ENCODE measurements around the gene SPINK8. TPM values are rescaled to one million over a fixed set of nuclear protein-coding genes. Genes with fewer than 3 reads are reported as not detected.

The SPINK8 gene
- total RNA-seq, 2 experiments from 2014 or later = not detected

- no peaks in the 10 kb centered on the region for H3K4me1 Mint-ChIP-seq (ENCODE audit: low read depth)
These were observed 23.0 kb upstream of the SPINK8 start for GRCh38 chr3:48356419-48356818.

DNA sequence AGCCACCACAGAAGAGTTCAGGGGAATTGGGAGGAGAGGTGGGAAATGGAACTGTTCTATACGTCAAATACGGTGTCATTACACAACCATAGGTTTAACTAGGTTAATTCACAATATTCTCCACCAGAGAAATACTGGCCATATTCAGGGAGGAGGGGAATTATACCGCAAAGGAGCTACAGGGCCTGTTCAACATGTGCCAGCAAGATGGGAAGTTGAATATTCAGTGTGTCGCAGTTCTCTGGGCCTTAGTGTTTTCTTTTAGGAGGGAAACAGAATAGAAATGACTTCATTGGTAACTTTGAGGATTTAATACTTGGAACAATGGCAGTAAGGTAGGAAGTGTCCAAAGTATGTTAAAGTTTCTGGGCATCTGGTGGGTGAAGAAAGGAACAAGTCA lies 20.5 kb upstream of the SPINK8 start:
- Histone ChIP-seq H3K27me3 (ENCODE audit: control insufficient read depth in 1 of 2, insufficient read depth in 2 of 2, low read length in 2 of 2) (peaks cover 6 to 8% of the 10 kb centered on the region in 2 experiments), H3K27ac (ENCODE audit: low read depth in 1 of 2, low read length in 2 of 2) (no peak overlapping the region), H3K36me3 (ENCODE audit: insufficient read depth, low read length) (no peaks in the 10 kb centered on the region), H3K4me1 (ENCODE audit: insufficient read depth, low read length) (no peaks in the 10 kb centered on the region), H3K4me3 (ENCODE audit: low read length) (no peak overlapping the region), H3K9me3 (ENCODE audit: control insufficient read depth in 1 of 2, insufficient read depth in 1 of 2, low read length in 2 of 2) (peaks cover 0 to 10% of the 10 kb centered on the region in 2 experiments)
- ChIA-PET POLR2A (no interaction called here), CTCF (no interaction called here)
- Mint-ChIP-seq H3K27me3 (peaks cover 36% of the 10 kb centered on the region), H3K27ac (no peak overlapping the region), H3K4me1 (ENCODE audit: low read depth) (no peaks in the 10 kb centered on the region), H3K9me3 (no peaks in the 10 kb centered on the region), H3K4me3 (no peak overlapping the region), H3K36me3 (ENCODE audit: low read depth) (no peaks in the 10 kb centered on the region)
- ATAC-seq (ENCODE audit: poor library complexity) (no peak), DNase-seq (no peak)
- TF ChIP-seq, protein P1, sequence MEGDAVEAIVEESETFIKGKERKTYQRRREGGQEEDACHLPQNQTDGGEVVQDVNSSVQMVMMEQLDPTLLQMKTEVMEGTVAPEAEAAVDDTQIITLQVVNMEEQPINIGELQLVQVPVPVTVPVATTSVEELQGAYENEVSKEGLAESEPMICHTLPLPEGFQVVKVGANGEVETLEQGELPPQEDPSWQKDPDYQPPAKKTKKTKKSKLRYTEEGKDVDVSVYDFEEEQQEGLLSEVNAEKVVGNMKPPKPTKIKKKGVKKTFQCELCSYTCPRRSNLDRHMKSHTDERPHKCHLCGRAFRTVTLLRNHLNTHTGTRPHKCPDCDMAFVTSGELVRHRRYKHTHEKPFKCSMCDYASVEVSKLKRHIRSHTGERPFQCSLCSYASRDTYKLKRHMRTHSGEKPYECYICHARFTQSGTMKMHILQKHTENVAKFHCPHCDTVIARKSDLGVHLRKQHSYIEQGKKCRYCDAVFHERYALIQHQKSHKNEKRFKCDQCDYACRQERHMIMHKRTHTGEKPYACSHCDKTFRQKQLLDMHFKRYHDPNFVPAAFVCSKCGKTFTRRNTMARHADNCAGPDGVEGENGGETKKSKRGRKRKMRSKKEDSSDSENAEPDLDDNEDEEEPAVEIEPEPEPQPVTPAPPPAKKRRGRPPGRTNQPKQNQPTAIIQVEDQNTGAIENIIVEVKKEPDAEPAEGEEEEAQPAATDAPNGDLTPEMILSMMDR (IDR thresholded peaks at IDR 0.05) = no peak
- intact Hi-C loops (cut with DNase I, micrococcal nuclease) = no loop called here

More at GRCh38 chr3:48356419-48356818, 23.0 kb upstream of the SPINK8 start:
- POLR2A ChIA-PET = no interaction called here
- Histone ChIP-seq H3K27ac (ENCODE audit: low read depth in 1 of 2, low read length in 2 of 2) (no peak overlapping the region), H3K4me3 (ENCODE audit: low read length) (no peak overlapping the region), H3K9me3 (ENCODE audit: control insufficient read depth in 1 of 2, insufficient read depth in 1 of 2, low read length in 2 of 2) (peaks cover 0 to 10% of the 10 kb centered on the region in 2 experiments), H3K27me3 (ENCODE audit: control insufficient read depth in 1 of 2, insufficient read depth in 2 of 2, low read length in 2 of 2) (peaks cover 6 to 8% of the 10 kb centered on the region in 2 experiments), H3K36me3 (ENCODE audit: insufficient read depth, low read length) (no peaks in the 10 kb centered on the region), H3K4me1 (ENCODE audit: insufficient read depth, low read length) (no peaks in the 10 kb centered on the region)
- ATAC-seq (ENCODE audit: poor library complexity) (no peak), DNase-seq (no peak)
- peaks cover 45% of the 10 kb centered on the region for H3K27me3 Mint-ChIP-seq
- peaks cover 7% of the 10 kb centered on the region for H3K9me3 Mint-ChIP-seq
- H3K27ac Mint-ChIP-seq = no peak overlapping the region
- CTCF ChIA-PET = no interaction called here
- H3K4me3 Mint-ChIP-seq = no peak overlapping the region
- intact Hi-C loops (cut with DNase I, micrococcal nuclease) = no loop called here
- TF ChIP-seq, protein P1 (IDR thresholded peaks at IDR 0.05) = no peak
- no peaks in the 10 kb centered on the region for H3K36me3 Mint-ChIP-seq (ENCODE audit: low read depth)

- peaks cover 5 to 6% of the 10 kb centered on the region in 2 experiments for H3K27me3 ChIP-seq (ENCODE audit: control insufficient read depth in 1 of 2, insufficient read depth in 2 of 2, low read length in 2 of 2)
- ChIA-PET CTCF (no interaction called here), POLR2A (no interaction called here)
- DNase-seq = no peak
- peaks cover 0 to 4% of the 10 kb centered on the region in 2 experiments for H3K9me3 ChIP-seq (ENCODE audit: control insufficient read depth in 1 of 2, insufficient read depth in 1 of 2, low read length in 2 of 2)
- intact Hi-C loops (cut with DNase I, micrococcal nuclease) = no loop called here
- H3K36me3 ChIP-seq (ENCODE audit: insufficient read depth, low read length) = no peaks in the 10 kb centered on the region
- ATAC-seq (ENCODE audit: poor library complexity) = no peak
- H3K4me3 ChIP-seq (ENCODE audit: low read length) = no peak overlapping the region
- H3K4me3 Mint-ChIP-seq = no peak overlapping the region
- H3K27ac ChIP-seq (ENCODE audit: low read depth in 1 of 2, low read length in 2 of 2) = no peak overlapping the region
- no peaks in the 10 kb centered on the region for H3K4me1 Mint-ChIP-seq (ENCODE audit: low read depth)
- H3K9me3 Mint-ChIP-seq = no peaks in the 10 kb centered on the region
- H3K27me3 Mint-ChIP-seq = peaks cover 31% of the 10 kb centered on the region
- TF ChIP-seq, protein P1 (IDR thresholded peaks at IDR 0.05) = no peak
- H3K27ac Mint-ChIP-seq = no peak overlapping the region
- no peaks in the 10 kb centered on the region for H3K36me3 Mint-ChIP-seq (ENCODE audit: low read depth)
- H3K4me1 ChIP-seq (ENCODE audit: insufficient read depth, low read length) = no peaks in the 10 kb centered on the region
These were observed 19.1 kb upstream of the SPINK8 start for GRCh38 chr3:48352546-48352945.
